Suprapubic skin (tissue), 4 donors: ENCODE results near the gene EPG5. TPM values are rescaled to one million over a fixed set of nuclear protein-coding genes. Genes with fewer than 3 reads are reported as not detected.
A peak's percentile ranks its signal among the peaks of the same experiment; 100 is the strongest.
"Not testable (repeated sequence)": the region's sequence is repeated elsewhere in the genome, so short reads cannot be mapped to it uniquely, and the experiment has no call there.

Experiments used
- DNase-seq, 2 donors: peaks; one replicate each; pipeline ENCODE4 v3.0.0-alpha.2; 2019; ENCODE audit warnings: low spot score in 2 of 2
- H3K27ac ChIP-seq: fragments of 200-600 bp; sonication (generic); one replicate; pipeline ENCODE4 v1.5.1; 2019
- H3K27me3 ChIP-seq: fragments of 200-600 bp; sonication (generic); one replicate; pipeline ENCODE4 v1.5.1; 2019
- H3K36me3 ChIP-seq: fragments of 200-600 bp; sonication (generic); one replicate; pipeline ENCODE4 v1.5.1; 2019
- H3K4me1 ChIP-seq: fragments of 200-600 bp; sonication (generic); one replicate; pipeline ENCODE4 v1.5.1; 2019
- H3K4me3 ChIP-seq: fragments of 200-600 bp; sonication (generic); one replicate; pipeline ENCODE4 v1.5.1; 2019; ENCODE audit warnings: mild to moderate bottlenecking
- H3K9me3 ChIP-seq: fragments of 200-600 bp; sonication (generic); one replicate; pipeline ENCODE4 v1.5.1; 2019
- EP300 ChIP-seq: sonication (generic); formaldehyde crosslinking; IDR thresholded peaks from one replicate; pipeline ENCODE4 v1.6.1; 2017; ENCODE audit warnings: antibody characterized with exemption
- POLR2A ChIP-seq, 2 donors: fragments of 450-650 bp; IDR thresholded peaks; one replicate each; pipeline ENCODE4 v1.6.1; 2017; ENCODE audit warnings: antibody characterized with exemption in 2 of 2, mild to moderate bottlenecking in 2 of 2, moderate library complexity in 2 of 2
- POLR2AphosphoS5 ChIP-seq, 3 donors: sonication (generic); formaldehyde crosslinking; IDR thresholded peaks; one replicate each; pipeline ENCODE4 v1.6.1; 2017; ENCODE audit warnings: antibody characterized with exemption in 3 of 3
- WGBS: methylation state at CpG from one replicate; pipeline ENCODE4 v1.1.5; 2018; 5-methylcytosine and 5-hydroxymethylcytosine counted together
- total RNA-seq, 4 donors: library from RNA; depleted of rRNA; stranded (reverse); fragments of >200 nt; gene quantifications; one replicate each; pipeline ENCODE4 v1.1.0, GENCODE V29; 2016
- TF ChIP-seq, protein P1 (sequence below), 2 donors: fragments of 200-600 bp in 1 of 2; fragments of 450-650 bp in 1 of 2; sonication (generic) in 1 of 2; IDR thresholded peaks; one replicate each; pipeline ENCODE4 v1.5.1; 2016 to 2019; ENCODE audit warnings: antibody characterized with exemption in 2 of 2, mild to moderate bottlenecking in 1 of 2, moderate library complexity in 1 of 2

Gene EPG5
- total RNA-seq, 4 donors from 2014 or later: 31.5 to 107 (median 53.5) TPM

DNA sequence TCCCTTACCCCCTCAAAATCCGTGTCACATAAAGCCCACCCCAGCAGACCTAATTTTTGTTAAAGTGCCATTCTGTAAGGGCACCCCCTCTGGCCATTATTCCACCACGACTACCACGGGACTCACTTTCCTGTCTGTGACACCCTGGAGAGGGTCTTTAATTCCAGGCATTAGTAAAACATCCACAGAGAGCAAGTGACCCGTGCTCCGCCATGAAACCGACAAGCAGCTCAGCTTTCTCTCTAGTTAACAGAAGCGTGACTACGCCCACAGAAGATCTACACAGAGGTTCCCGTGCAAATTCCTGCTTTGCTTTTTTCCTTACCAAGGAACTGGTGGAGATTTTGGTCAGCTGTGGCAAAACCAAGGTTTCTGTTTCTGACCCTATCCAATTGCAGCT, 137.3 kb downstream of the EPG5 start:
- no peaks in the 10 kb centered on the region for H3K27me3 ChIP-seq
- peaks cover 15% of the 10 kb centered on the region for H3K4me1 ChIP-seq
- DNase-seq: no peak
- H3K27ac ChIP-seq: no peak overlapping the region
- no peaks in the 10 kb centered on the region for H3K36me3 ChIP-seq
- H3K4me3 ChIP-seq: no peak overlapping the region
- no peaks in the 10 kb centered on the region for H3K9me3 ChIP-seq
- TF ChIP-seq EP300: no peak
- no peak for TF ChIP-seq POLR2A (IDR thresholded peaks at IDR 0.05)
- TF ChIP-seq, protein P1, sequence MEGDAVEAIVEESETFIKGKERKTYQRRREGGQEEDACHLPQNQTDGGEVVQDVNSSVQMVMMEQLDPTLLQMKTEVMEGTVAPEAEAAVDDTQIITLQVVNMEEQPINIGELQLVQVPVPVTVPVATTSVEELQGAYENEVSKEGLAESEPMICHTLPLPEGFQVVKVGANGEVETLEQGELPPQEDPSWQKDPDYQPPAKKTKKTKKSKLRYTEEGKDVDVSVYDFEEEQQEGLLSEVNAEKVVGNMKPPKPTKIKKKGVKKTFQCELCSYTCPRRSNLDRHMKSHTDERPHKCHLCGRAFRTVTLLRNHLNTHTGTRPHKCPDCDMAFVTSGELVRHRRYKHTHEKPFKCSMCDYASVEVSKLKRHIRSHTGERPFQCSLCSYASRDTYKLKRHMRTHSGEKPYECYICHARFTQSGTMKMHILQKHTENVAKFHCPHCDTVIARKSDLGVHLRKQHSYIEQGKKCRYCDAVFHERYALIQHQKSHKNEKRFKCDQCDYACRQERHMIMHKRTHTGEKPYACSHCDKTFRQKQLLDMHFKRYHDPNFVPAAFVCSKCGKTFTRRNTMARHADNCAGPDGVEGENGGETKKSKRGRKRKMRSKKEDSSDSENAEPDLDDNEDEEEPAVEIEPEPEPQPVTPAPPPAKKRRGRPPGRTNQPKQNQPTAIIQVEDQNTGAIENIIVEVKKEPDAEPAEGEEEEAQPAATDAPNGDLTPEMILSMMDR (IDR thresholded peaks at IDR 0.05): no peak
- WGBS: 73% methylated on average over 9 of the region's 9 CpGs

DNA sequence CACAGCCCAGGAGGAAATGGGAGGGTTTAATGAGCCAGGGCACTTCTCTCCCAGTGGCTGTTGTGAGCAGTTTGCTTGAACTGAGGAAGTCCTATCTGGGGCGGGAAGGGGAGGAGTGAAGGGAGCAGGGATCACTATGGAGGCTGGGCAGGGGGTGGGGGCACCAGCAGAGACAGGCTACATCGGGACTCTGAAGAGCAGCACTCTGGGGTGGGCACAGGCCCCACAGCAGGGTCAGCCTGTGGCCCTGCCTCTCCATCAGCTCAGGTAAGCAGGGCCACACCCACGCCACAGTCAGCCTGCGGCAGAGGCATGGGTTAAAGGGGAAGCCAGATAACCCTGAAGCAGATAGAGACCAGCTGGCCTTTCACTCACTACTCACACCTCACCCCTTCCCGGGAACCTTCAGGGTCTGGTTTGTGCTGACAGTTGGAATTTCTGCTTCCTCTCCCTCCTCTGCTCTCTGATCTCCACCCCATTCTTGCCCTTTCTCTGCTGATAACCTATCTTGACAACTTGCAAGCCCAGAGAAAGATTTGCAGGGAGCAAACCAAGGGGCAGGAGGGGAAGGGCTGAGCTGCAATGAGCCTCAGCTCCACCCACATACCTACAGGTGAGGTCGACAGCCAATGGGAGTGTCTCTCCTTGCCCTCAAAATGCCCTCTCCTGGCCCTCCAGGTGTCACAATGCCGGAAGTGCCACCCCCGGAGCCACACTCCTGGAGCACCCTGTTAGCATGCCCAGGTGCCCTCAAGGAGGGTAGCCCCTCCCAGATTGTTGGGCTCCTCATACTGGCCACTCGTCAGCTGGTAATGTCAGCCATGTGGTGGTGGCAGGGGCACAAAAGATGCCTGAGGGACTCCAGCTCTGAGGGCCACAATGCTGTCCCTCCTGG, 138.0 kb downstream of the EPG5 start:
- no peak for DNase-seq
- Histone ChIP-seq H3K4me1 (peaks cover 15% of the 10 kb centered on the region), H3K27ac (no peak overlapping the region), H3K36me3 (no peaks in the 10 kb centered on the region), H3K27me3 (no peaks in the 10 kb centered on the region), H3K9me3 (no peaks in the 10 kb centered on the region), H3K4me3 (peak overlapping the region; percentile 8)
- 34% methylated on average over 6 of the region's 9 CpGs for WGBS
- TF ChIP-seq, protein P1 (IDR thresholded peaks at IDR 0.05): no peak
- TF ChIP-seq POLR2A (IDR thresholded peaks at IDR 0.05): no peak
- TF ChIP-seq EP300: no peak
- no peak for TF ChIP-seq POLR2AphosphoS5 (IDR thresholded peaks at IDR 0.05)

DNA sequence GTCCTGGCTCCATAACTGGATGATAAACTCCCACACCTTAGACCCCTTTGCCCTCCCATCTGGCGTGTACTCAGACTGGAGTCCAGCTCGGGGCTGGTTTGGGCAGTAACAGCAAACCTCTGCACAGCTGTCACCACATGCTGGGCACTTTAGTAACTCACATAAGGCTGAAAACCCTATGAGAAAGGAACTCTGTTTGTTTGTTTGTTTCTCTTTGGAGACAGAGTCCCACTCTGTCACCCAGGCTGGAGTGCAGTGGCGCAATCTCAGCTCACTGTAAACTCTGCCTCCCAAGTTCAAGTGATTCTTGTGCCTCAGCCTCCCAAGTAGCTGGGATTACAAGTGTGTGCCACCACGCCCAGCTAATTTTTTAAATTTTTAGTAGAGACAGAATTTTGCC, 140.4 kb downstream of the EPG5 start:
- not testable (repeated sequence) for DNase-seq, H3K36me3 ChIP-seq, H3K27me3 ChIP-seq, H3K27ac ChIP-seq, H3K4me3 ChIP-seq, H3K9me3 ChIP-seq
- H3K4me1 ChIP-seq: peaks cover 15% of the 10 kb centered on the region
- WGBS: 87% methylated on average over 4 of the region's 4 CpGs

DNA sequence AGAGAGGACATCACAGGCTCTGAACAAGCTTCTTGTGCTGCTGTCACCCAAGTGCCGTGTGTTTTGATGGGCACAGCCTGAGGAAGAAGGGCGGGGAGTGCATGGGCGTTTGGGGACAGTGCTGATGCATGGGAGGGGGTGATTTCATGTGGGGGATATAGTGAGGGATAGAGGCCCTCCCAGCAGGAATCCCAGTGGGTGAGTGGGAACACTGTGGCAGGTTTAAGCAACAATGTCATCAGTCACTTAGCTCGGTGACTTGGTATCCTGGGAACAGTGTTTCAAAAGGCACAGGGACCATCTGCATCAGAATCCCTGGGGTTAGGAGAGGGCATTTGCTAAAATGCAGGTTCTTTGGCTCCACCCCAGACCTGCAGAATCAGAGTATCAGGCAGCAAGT, 141.0 kb downstream of the EPG5 start:
- Histone ChIP-seq H3K4me1 (peaks cover 15% of the 10 kb centered on the region), H3K27ac (no peak overlapping the region), H3K4me3 (no peak overlapping the region), H3K36me3 (no peaks in the 10 kb centered on the region), H3K9me3 (no peaks in the 10 kb centered on the region), H3K27me3 (no peaks in the 10 kb centered on the region)
- TF ChIP-seq POLR2AphosphoS5 (IDR thresholded peaks at IDR 0.05) (no peak), EP300 (no peak), POLR2A (IDR thresholded peaks at IDR 0.05) (no peak)
- TF ChIP-seq, protein P1 (IDR thresholded peaks at IDR 0.05): no peak
- no peak for DNase-seq
- 83% methylated on average over 4 of the region's 4 CpGs for WGBS

DNA sequence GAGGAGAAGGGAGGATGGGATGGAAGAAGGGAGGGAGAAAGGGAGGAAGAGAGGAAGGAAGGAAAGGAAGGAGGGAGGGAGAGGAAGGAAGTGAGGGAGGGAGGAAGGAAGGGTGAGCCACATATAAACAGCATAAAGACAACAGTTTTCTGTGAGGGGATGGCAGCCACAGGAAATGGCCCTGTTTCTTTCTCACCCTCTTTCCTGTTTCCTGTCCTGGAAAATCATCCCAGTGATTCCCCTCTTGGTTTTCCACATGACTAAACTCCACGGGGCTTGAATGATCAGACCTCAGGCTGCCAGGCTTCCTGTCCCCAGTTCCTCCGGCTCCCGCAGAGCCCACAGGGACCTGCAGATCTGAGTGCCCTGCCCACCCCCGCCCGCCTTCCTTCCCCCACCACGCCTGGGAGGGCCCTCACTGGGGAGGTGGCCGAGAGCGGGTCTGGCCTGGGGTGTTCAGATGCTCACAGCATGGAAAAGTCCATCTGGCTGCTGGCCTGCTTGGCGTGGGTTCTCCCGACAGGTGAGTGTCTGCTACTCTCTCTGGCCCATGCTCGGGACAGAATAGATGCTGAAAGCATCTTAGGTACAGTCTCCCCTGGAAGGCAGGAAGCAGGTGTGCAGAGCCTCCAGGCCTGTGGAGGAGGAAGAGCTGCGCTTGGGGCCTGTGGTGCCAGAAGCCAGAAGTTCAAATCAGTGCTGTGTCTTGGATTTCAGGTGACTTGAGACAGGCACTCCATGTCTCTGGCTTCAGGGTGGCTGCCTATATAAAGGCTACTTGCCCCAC, 141.7 kb downstream of the EPG5 start, which contains the start of gene SIGLEC15:
SIGLEC15 (plus strand) TSS at position 418 of the 787 bp plus-strand sequence; CDS start at position 472, 54 bp downstream.
- Histone ChIP-seq H3K36me3 (no peaks in the 10 kb centered on the region), H3K4me3 (no peak within 1 kb of the TSS), H3K9me3 (no peaks in the 10 kb centered on the region), H3K27ac (no peak within 1 kb of the TSS), H3K27me3 (no peaks in the 10 kb centered on the region), H3K4me1 (peaks cover 15% of the 10 kb centered on the region)
- TF ChIP-seq POLR2A (IDR thresholded peaks at IDR 0.05): no peak
- TF ChIP-seq EP300: no peak
- TF ChIP-seq, protein P1 (IDR thresholded peaks at IDR 0.05): no peak
- TF ChIP-seq POLR2AphosphoS5 (IDR thresholded peaks at IDR 0.05): no peak
- no peak for DNase-seq
- WGBS: 69% methylated on average over 8 of the region's 12 CpGs
